WTC11 (cell line): Measurements from ENCODE around the gene DMD.

Experiments used
- CTCF ChIP-seq: fragments of 200-600 bp; IDR thresholded peaks from 2 replicates; pipeline ENCODE4 v1.8.0; 2022; ENCODE audit warnings: antibody characterized with exemption
- FOXJ3 ChIP-seq: sonication (generic); formaldehyde crosslinking; IDR thresholded peaks from 2 replicates; pipeline ENCODE4 v1.9.0; 2021; ENCODE audit warnings: missing genetic modification reagents, mild to moderate bottlenecking, borderline replicate concordance
- GABPB1 ChIP-seq: sonication (generic); formaldehyde crosslinking; IDR thresholded peaks from 2 replicates; pipeline ENCODE4 v1.8.1; 2023; ENCODE audit warnings: mild to moderate bottlenecking, missing genetic modification reagents
- ZNF138 ChIP-seq: sonication (generic); formaldehyde crosslinking; conservative IDR thresholded peaks from 2 replicates; pipeline ENCODE4 v1.8.1; 2022; ENCODE audit warnings: mild to moderate bottlenecking, moderate library complexity, missing genetic modification reagents
- TF ChIP-seq, protein P1 (sequence below): sonication (generic); formaldehyde crosslinking; IDR thresholded peaks from 2 replicates; pipeline ENCODE4 v1.8.1; 2023; ENCODE audit warnings: mild to moderate bottlenecking, missing genetic modification reagents
- TF ChIP-seq, protein P2 (sequence below): sonication (generic); formaldehyde crosslinking; IDR thresholded peaks from 2 replicates; pipeline ENCODE4 v1.8.0; 2023; ENCODE audit warnings: missing genetic modification reagents
- TF ChIP-seq, protein P3 (sequence below): sonication (generic); formaldehyde crosslinking; IDR thresholded peaks from 2 replicates; pipeline ENCODE4 v1.8.0; 2022; ENCODE audit warnings: mild to moderate bottlenecking, missing genetic modification reagents
- TF ChIP-seq, protein P4 (sequence below): sonication (generic); formaldehyde crosslinking; IDR thresholded peaks from 2 replicates; pipeline ENCODE4 v1.8.1; 2022; ENCODE audit warnings: low read depth, missing genetic modification reagents, borderline replicate concordance

DNA sequence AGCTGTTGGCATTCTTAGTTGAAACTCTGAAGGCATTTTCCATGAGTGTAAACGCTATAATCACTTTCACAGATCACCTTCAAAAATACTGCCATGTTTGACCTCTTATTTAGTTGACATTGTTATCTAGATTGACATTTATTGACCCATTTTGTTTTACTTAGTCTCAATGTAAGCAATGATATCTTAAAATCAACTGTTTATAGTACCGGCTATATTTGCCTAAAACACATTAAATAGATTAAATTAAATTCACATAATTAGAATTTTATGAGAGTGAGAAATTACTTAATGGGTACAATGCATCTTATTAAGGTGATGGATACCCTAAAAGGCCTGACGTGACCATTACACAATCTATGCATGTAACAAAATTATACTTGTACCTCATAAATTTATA, 1621.8 kb downstream of the DMD start:
- TF ChIP-seq, protein P1, sequence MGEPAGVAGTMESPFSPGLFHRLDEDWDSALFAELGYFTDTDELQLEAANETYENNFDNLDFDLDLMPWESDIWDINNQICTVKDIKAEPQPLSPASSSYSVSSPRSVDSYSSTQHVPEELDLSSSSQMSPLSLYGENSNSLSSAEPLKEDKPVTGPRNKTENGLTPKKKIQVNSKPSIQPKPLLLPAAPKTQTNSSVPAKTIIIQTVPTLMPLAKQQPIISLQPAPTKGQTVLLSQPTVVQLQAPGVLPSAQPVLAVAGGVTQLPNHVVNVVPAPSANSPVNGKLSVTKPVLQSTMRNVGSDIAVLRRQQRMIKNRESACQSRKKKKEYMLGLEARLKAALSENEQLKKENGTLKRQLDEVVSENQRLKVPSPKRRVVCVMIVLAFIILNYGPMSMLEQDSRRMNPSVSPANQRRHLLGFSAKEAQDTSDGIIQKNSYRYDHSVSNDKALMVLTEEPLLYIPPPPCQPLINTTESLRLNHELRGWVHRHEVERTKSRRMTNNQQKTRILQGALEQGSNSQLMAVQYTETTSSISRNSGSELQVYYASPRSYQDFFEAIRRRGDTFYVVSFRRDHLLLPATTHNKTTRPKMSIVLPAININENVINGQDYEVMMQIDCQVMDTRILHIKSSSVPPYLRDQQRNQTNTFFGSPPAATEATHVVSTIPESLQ (CRISPR knock-in tag), result no peak
- TF ChIP-seq CTCF (no peak), ZNF138 (CRISPR knock-in tag) (no peak), GABPB1 (CRISPR knock-in tag) (no peak), FOXJ3 (CRISPR knock-in tag) (no peak)
- TF ChIP-seq, protein P2, sequence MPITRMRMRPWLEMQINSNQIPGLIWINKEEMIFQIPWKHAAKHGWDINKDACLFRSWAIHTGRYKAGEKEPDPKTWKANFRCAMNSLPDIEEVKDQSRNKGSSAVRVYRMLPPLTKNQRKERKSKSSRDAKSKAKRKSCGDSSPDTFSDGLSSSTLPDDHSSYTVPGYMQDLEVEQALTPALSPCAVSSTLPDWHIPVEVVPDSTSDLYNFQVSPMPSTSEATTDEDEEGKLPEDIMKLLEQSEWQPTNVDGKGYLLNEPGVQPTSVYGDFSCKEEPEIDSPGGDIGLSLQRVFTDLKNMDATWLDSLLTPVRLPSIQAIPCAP (CRISPR knock-in tag), result no peak
- TF ChIP-seq, protein P3, sequence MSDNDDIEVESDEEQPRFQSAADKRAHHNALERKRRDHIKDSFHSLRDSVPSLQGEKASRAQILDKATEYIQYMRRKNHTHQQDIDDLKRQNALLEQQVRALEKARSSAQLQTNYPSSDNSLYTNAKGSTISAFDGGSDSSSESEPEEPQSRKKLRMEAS (CRISPR knock-in tag), result no peak
- TF ChIP-seq, protein P4, sequence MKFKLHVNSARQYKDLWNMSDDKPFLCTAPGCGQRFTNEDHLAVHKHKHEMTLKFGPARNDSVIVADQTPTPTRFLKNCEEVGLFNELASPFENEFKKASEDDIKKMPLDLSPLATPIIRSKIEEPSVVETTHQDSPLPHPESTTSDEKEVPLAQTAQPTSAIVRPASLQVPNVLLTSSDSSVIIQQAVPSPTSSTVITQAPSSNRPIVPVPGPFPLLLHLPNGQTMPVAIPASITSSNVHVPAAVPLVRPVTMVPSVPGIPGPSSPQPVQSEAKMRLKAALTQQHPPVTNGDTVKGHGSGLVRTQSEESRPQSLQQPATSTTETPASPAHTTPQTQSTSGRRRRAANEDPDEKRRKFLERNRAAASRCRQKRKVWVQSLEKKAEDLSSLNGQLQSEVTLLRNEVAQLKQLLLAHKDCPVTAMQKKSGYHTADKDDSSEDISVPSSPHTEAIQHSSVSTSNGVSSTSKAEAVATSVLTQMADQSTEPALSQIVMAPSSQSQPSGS (CRISPR knock-in tag), result no peak
